Neural cell (in vitro differentiated cells): Measurements from ENCODE around the gene SYT2. TPM values are rescaled to one million over a fixed set of nuclear protein-coding genes. Genes with fewer than 3 reads are reported as not detected.

Experiments
- H2AFZ ChIP-seq: fragments of 200-600, 300-800 bp; sonication (generic), shearing (Covaris generic); 2 replicates; pipeline ENCODE4 v1.6.0; 2014; ENCODE audit warnings: low read depth, mild to moderate bottlenecking, antibody characterized with exemption, low read length, moderate library complexity
- H3F3A ChIP-seq: fragments of 200-600 bp; shearing (Covaris generic); 2 replicates; pipeline ENCODE4 v1.6.1; 2016; ENCODE audit warnings: mild to moderate bottlenecking, moderate library complexity, mixed read lengths, antibody characterized with exemption, low read length; ENCODE audit not compliant: insufficient read depth, poor library complexity, severe bottlenecking
- H3K27ac ChIP-seq: fragments of 200-600, 300-800 bp; sonication (generic), shearing (Covaris generic); 2 replicates; pipeline ENCODE4 v1.5.1; 2014; ENCODE audit warnings: mild to moderate bottlenecking, low read length, moderate library complexity
- H3K27me3 ChIP-seq: fragments of 300-800, 200-600 bp; sonication (generic), shearing (Covaris generic); 2 replicates; pipeline ENCODE4 v1.6.0; 2014; ENCODE audit warnings: mild to moderate bottlenecking, low read depth, low read length, moderate library complexity; ENCODE audit not compliant: insufficient read depth
- H3K36me3 ChIP-seq: fragments of 300-800, 200-600 bp; sonication (generic), shearing (Covaris generic); 2 replicates; pipeline ENCODE4 v1.5.1; 2014; ENCODE audit warnings: mild to moderate bottlenecking, antibody characterized with exemption, low read length, moderate library complexity; ENCODE audit not compliant: insufficient read depth
- H3K4me2 ChIP-seq: fragments of 300-800, 200-600 bp; sonication (generic), shearing (Covaris generic); 2 replicates; pipeline ENCODE4 v1.6.0; 2014; ENCODE audit warnings: mild to moderate bottlenecking, low read length
- H3K4me3 ChIP-seq: fragments of 300-800, 200-600 bp; sonication (generic), shearing (Covaris generic); 2 replicates; pipeline ENCODE4 v1.5.1; 2014; ENCODE audit warnings: mild to moderate bottlenecking, low read length, moderate library complexity
- H3K79me2 ChIP-seq: fragments of 200-600 bp; shearing (Covaris generic); replicated peaks from 2 replicates; pipeline ENCODE4 v1.6.0; 2014; ENCODE audit warnings: mild to moderate bottlenecking, low read length, moderate library complexity; ENCODE audit not compliant: insufficient read depth
- H3K9ac ChIP-seq: fragments of 300-800, 200-600 bp; sonication (generic), shearing (Covaris generic); 2 replicates; pipeline ENCODE4 v1.6.1; 2016; ENCODE audit warnings: mild to moderate bottlenecking, low read length, mixed read lengths
- H3K9me2 ChIP-seq: fragments of 200-600 bp; shearing (Covaris generic); 2 replicates; pipeline ENCODE4 v1.6.1; 2016; ENCODE audit warnings: mild to moderate bottlenecking, low read length, mixed read lengths; ENCODE audit not compliant: insufficient read depth
- H3K9me3 ChIP-seq: fragments of 200-600, 300-800 bp; sonication (generic), shearing (Covaris generic); 2 replicates; pipeline ENCODE4 v1.6.1; 2016; ENCODE audit warnings: mild to moderate bottlenecking, mixed run types, low read length, moderate library complexity, mixed read lengths
- H4K20me1 ChIP-seq: fragments of 200-600 bp; shearing (Covaris generic); 2 replicates; pipeline ENCODE4 v1.6.1; 2016; ENCODE audit warnings: mild to moderate bottlenecking, mixed run types; ENCODE audit not compliant: insufficient read depth
- CTCF ChIP-seq: fragments of 450-650 bp; IDR thresholded peaks from 2 replicates; pipeline ENCODE4 v1.5.1; 2014; ENCODE audit warnings: antibody characterized with exemption, mild to moderate bottlenecking, moderate library complexity; ENCODE audit not compliant: poor library complexity, severe bottlenecking
- EP300 ChIP-seq: fragments of 450-650 bp; conservative IDR thresholded peaks from 2 replicates; pipeline ENCODE4 v1.6.1; 2014; ENCODE audit warnings: antibody characterized with exemption, mild to moderate bottlenecking, moderate library complexity; ENCODE audit not compliant: poor library complexity, severe bottlenecking
- EZH2 ChIP-seq: fragments of 200-600, 300-800 bp; shearing (Covaris generic), sonication (generic); IDR thresholded peaks from 2 replicates; pipeline ENCODE4 v1.6.1; 2014; ENCODE audit warnings: antibody characterized with exemption, low read length, borderline replicate concordance, mild to moderate bottlenecking; ENCODE audit not compliant: insufficient read depth, poor library complexity, severe bottlenecking
- MXI1 ChIP-seq: fragments of 450-650 bp; conservative IDR thresholded peaks from 2 replicates; pipeline ENCODE4 v1.6.1; 2014; ENCODE audit warnings: antibody characterized with exemption, mild to moderate bottlenecking; ENCODE audit not compliant: poor library complexity, severe bottlenecking
- POLR2AphosphoS5 ChIP-seq: IDR thresholded peaks from 2 replicates; pipeline ENCODE4 v1.6.1; 2012
- RAD21 ChIP-seq: fragments of 450-650 bp; conservative IDR thresholded peaks from 2 replicates; pipeline ENCODE4 v1.6.1; 2014; ENCODE audit warnings: antibody characterized with exemption, mild to moderate bottlenecking, moderate library complexity
- REST ChIP-seq: IDR thresholded peaks from 2 replicates; pipeline ENCODE4 v1.6.1; 2012; ENCODE audit warnings: borderline replicate concordance
- SMC3 ChIP-seq: fragments of 450-650 bp; conservative IDR thresholded peaks from 2 replicates; pipeline ENCODE4 v1.6.1; 2014; ENCODE audit warnings: antibody characterized with exemption, mild to moderate bottlenecking, moderate library complexity; ENCODE audit not compliant: poor library complexity
- TAF1 ChIP-seq: IDR thresholded peaks from 2 replicates; pipeline ENCODE4 v1.6.1; 2012; ENCODE audit warnings: low read depth
- polyA plus RNA-seq: library from polyadenylated mRNA; depleted of rRNA; stranded (reverse); fragments of >200 nt; gene quantifications from 2 replicates; pipeline ENCODE4 v1.2.3, GENCODE V29; 2014

SYT2 gene
- polyA plus RNA-seq, 1 donor from 2014 or later, result 0.04 TPM

- H3K36me3 ChIP-seq, result no peaks in the 10 kb centered on the region
- H3K79me2 ChIP-seq, result no peaks in the 10 kb centered on the region
- no peaks in the 10 kb centered on the region for H4K20me1 ChIP-seq
- H3K4me2 ChIP-seq, result no peak overlapping the region
- TF ChIP-seq POLR2AphosphoS5 (no peak), TAF1 (no peak), CTCF (no peak), RAD21 (no peak), EP300 (no peak), MXI1 (no peak), REST (no peak), EZH2 (no peak), SMC3 (no peak)
- H3K9me3 ChIP-seq, result no peaks in the 10 kb centered on the region
- no peaks in the 10 kb centered on the region for H3F3A ChIP-seq
- no peaks in the 10 kb centered on the region for H3K27me3 ChIP-seq
- H2AFZ ChIP-seq, result no peak overlapping the region
- no peaks in the 10 kb centered on the region for H3K9me2 ChIP-seq
- no peak overlapping the region for H3K27ac ChIP-seq
- no peak overlapping the region for H3K9ac ChIP-seq
- no peak overlapping the region for H3K4me3 ChIP-seq
These were observed 120.9 kb downstream of the SYT2 start for GRCh38 chr1:202589190-202589930.

GRCh38 chr1:202588503-202589189 is 121.6 kb downstream of the SYT2 start:
- Histone ChIP-seq H3K36me3 (no peaks in the 10 kb centered on the region), H3K9ac (no peak overlapping the region), H3F3A (no peaks in the 10 kb centered on the region), H3K4me2 (no peak overlapping the region), H3K4me3 (no peak overlapping the region), H3K9me3 (no peaks in the 10 kb centered on the region), H3K9me2 (no peaks in the 10 kb centered on the region), H3K79me2 (no peaks in the 10 kb centered on the region), H3K27me3 (no peaks in the 10 kb centered on the region), H4K20me1 (no peaks in the 10 kb centered on the region), H2AFZ (no peak overlapping the region), H3K27ac (no peak overlapping the region)
- no peak for TF ChIP-seq MXI1
- no peak for TF ChIP-seq EZH2
- no peak for TF ChIP-seq POLR2AphosphoS5
